Measurements from ENCODE around the gene RSRP1.

DNA sequence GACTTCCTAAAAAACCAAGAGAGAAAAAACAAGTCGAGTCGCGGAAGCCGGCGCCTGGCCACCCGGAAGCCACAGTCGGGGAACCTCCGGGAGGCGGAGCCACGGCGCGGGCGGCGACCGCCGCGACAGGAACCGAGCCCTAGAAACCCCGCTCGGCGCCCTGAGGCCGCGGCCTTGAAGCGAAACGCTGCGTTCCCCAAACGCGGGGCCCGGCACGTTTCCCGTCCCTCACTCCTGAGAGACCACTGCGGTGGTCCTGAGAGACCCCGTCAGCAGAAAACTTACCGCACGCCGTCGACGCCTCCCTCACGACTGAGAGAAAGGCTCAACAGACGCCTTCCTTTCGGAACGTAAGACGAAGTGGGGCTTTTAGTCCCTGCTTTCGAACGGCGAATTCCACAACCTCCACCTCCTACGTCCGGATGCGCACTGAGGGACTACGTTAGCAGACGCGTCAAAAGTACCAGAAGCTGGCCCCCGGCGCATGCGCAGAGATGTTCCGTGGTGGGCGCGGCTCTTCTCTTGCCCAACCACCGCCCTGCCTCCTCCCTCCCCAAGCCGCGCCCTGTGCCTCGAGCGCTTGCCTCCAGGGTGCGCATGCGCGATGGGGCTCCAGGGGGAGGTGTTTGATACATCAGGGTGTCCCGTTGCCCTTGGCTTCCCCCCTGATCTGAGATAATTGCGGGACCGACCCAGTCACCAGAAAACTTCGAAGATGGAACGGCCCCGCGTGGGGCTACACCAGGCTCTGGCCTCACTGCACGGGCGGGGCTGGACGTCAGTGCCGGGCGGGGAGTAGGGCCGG is at the start of gene RSRP1:
- TF ChIP-seq EZH2phosphoT487 (IDR thresholded peaks at IDR 0.05; ENCODE audit: insufficient read depth, low read depth) (no peak), EZH2 (IDR thresholded peaks at IDR 0.05; ENCODE audit: insufficient read depth, poor library complexity, severe bottlenecking) (no peak)
